Fibroblast of lung (primary cell): ENCODE measurements around the gene SLC22A5.

Experiments used
- EZH2 ChIP-seq: IDR thresholded peaks from 2 replicates; pipeline ENCODE4 v1.5.1; 2012; ENCODE audit warnings: low read length, control low read depth, mild to moderate bottlenecking; ENCODE audit errors: missing control alignments
- TF ChIP-seq, protein P1 (sequence below), 2 donors: IDR thresholded peaks in 1 of 2; conservative IDR thresholded peaks in 1 of 2; 1 replicate in 1 of 2; 2 replicates in 1 of 2; pipeline ENCODE4 v1.5.1; 2011 to 2012; ENCODE audit warnings: low read length in 2 of 2, control low read depth in 1 of 2, inconsistent platforms in 1 of 2, low read depth in 1 of 2, mild to moderate bottlenecking in 1 of 2

DNA sequence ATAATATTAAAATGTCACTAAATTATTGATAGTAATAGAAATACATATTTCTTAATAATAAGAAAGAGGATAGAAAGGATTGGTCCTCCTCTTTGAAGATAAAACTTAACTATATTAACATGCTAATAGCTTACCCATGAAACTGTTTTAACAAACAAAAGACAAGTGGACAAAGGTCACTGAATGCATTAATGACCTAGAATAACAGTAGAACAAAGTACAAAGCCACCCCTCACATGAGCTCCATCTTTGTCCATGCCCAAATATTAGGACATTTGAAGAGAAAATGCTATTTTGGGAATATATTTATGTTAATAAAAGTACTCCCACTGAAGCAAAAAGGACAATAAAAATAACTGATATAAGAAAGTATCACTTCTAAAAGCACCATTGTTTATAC lies 34.1 kb upstream of the SLC22A5 start:
- no peak for TF ChIP-seq EZH2
- TF ChIP-seq, protein P1, sequence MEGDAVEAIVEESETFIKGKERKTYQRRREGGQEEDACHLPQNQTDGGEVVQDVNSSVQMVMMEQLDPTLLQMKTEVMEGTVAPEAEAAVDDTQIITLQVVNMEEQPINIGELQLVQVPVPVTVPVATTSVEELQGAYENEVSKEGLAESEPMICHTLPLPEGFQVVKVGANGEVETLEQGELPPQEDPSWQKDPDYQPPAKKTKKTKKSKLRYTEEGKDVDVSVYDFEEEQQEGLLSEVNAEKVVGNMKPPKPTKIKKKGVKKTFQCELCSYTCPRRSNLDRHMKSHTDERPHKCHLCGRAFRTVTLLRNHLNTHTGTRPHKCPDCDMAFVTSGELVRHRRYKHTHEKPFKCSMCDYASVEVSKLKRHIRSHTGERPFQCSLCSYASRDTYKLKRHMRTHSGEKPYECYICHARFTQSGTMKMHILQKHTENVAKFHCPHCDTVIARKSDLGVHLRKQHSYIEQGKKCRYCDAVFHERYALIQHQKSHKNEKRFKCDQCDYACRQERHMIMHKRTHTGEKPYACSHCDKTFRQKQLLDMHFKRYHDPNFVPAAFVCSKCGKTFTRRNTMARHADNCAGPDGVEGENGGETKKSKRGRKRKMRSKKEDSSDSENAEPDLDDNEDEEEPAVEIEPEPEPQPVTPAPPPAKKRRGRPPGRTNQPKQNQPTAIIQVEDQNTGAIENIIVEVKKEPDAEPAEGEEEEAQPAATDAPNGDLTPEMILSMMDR (conservative IDR thresholded peaks at IDR 0.05 in 1 of 2, IDR thresholded peaks at IDR 0.05 in 1 of 2; ENCODE audit: low read depth in 1 of 2, low read length in 2 of 2) = no peak
